ENCODE measurements around the gene HIVEP1. TPM values are rescaled to one million over a fixed set of nuclear protein-coding genes. Genes with fewer than 3 reads are reported as not detected.
A peak's percentile ranks its signal among the peaks of the same experiment; 100 is the strongest.

Gene HIVEP1
- total RNA-seq, 1 donor: 18.8 TPM

DNA sequence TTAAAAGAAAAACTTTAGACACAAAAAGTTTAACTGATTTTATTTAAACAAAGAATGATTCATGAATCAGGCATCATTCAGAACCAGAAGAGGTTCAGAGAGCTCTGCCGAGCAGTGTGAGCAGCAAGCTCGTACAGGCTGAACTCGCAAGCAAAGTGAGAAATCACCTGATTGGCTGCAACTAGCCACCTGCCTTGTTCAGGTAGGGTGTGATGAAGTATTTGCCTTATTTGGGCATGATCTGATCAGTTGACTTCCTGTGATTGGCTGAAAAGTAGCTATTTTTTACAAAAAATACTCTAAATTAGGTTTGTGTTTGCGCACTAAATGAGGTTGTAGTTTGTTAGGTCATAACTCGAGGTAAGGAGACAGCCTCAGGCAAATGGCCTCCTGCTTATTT, 80.7 kb downstream of the HIVEP1 start:
- Histone ChIP-seq H3K4me1 (ENCODE audit: insufficient read depth, low read length) (peaks cover 10% of the 10 kb centered on the region), H3K36me3 (ENCODE audit: insufficient read depth, low read length) (no peaks in the 10 kb centered on the region), H3K27ac (ENCODE audit: low read depth, low read length) (no peak overlapping the region), H3K27me3 (ENCODE audit: insufficient read depth, low read length) (no peaks in the 10 kb centered on the region), H3K4me3 (ENCODE audit: insufficient read depth, low read length) (no peak overlapping the region), H4K20me1 (ENCODE audit: insufficient read depth, low read length) (no peaks in the 10 kb centered on the region), H3K9me3 (ENCODE audit: low read depth, low read length) (no peaks in the 10 kb centered on the region), H3K4me2 (ENCODE audit: insufficient read depth, low read length) (no peak overlapping the region), H3K79me2 (ENCODE audit: insufficient read depth, low read length) (no peaks in the 10 kb centered on the region), H2AFZ (ENCODE audit: low read length) (no peak overlapping the region)
- no peak for DNase-seq (ENCODE audit: insufficient read length, low spot score, missing footprints)
- TF ChIP-seq, protein P1, sequence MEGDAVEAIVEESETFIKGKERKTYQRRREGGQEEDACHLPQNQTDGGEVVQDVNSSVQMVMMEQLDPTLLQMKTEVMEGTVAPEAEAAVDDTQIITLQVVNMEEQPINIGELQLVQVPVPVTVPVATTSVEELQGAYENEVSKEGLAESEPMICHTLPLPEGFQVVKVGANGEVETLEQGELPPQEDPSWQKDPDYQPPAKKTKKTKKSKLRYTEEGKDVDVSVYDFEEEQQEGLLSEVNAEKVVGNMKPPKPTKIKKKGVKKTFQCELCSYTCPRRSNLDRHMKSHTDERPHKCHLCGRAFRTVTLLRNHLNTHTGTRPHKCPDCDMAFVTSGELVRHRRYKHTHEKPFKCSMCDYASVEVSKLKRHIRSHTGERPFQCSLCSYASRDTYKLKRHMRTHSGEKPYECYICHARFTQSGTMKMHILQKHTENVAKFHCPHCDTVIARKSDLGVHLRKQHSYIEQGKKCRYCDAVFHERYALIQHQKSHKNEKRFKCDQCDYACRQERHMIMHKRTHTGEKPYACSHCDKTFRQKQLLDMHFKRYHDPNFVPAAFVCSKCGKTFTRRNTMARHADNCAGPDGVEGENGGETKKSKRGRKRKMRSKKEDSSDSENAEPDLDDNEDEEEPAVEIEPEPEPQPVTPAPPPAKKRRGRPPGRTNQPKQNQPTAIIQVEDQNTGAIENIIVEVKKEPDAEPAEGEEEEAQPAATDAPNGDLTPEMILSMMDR (IDR thresholded peaks at IDR 0.05; ENCODE audit: extremely low read depth, low read depth, low read length): no peak

DNA sequence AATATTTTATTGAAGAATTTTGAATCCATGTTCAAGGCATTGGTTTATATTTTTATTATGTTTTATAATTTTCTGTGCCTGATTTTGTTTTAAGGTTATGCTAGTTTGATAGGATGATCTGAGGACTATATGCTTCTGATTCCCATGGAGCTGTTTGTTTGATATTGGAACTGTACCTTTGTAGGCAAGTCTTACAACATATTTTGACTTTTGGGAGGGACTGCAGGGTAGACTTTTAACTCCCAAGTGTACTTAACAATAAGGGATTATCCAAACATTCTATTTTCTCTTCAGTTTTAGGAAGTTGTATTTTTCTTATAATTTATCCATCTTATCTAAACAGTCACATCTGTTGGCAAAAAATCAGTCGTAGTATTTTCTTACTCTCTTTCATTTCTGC, 82.6 kb downstream of the HIVEP1 start:
- Histone ChIP-seq H3K4me1 (ENCODE audit: insufficient read depth, low read length) (peaks cover 19% of the 10 kb centered on the region), H3K4me3 (ENCODE audit: insufficient read depth, low read length) (no peak overlapping the region), H4K20me1 (ENCODE audit: insufficient read depth, low read length) (no peaks in the 10 kb centered on the region), H3K36me3 (ENCODE audit: insufficient read depth, low read length) (no peaks in the 10 kb centered on the region), H3K9me3 (ENCODE audit: low read depth, low read length) (no peaks in the 10 kb centered on the region), H3K27ac (ENCODE audit: low read depth, low read length) (no peak overlapping the region), H3K79me2 (ENCODE audit: insufficient read depth, low read length) (no peaks in the 10 kb centered on the region), H3K4me2 (ENCODE audit: insufficient read depth, low read length) (no peak overlapping the region), H3K27me3 (ENCODE audit: insufficient read depth, low read length) (no peaks in the 10 kb centered on the region), H2AFZ (ENCODE audit: low read length) (no peak overlapping the region)
- TF ChIP-seq, protein P1 (IDR thresholded peaks at IDR 0.05; ENCODE audit: extremely low read depth, low read depth, low read length): no peak
- no peak for DNase-seq (ENCODE audit: insufficient read length, low spot score, missing footprints)

DNA sequence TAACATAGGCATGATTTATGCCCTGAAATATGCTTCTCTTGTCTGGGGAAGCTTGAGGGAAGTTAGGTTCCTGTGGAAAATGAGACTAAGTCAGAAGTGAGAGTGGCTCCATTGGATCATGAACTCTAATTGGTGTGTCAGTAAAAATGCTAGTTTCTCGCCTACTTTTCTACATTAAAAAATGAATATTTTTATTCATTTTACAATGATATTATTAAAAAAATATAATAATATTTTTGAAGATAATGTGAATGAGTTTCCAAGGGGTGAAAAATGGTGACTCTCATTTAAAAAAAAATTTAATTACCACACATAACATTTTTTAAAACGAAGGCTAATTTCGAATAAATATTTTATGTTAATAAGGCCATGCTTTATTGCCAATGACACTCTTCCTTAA, 84.2 kb downstream of the HIVEP1 start:
- no peak overlapping the region for H3K27ac ChIP-seq (ENCODE audit: low read depth, low read length)
- H3K79me2 ChIP-seq (ENCODE audit: insufficient read depth, low read length): no peaks in the 10 kb centered on the region
- no peaks in the 10 kb centered on the region for H4K20me1 ChIP-seq (ENCODE audit: insufficient read depth, low read length)
- H3K27me3 ChIP-seq (ENCODE audit: insufficient read depth, low read length): no peaks in the 10 kb centered on the region
- H2AFZ ChIP-seq (ENCODE audit: low read length): no peak overlapping the region
- no peak overlapping the region for H3K4me3 ChIP-seq (ENCODE audit: insufficient read depth, low read length)
- peaks cover 19% of the 10 kb centered on the region for H3K4me1 ChIP-seq (ENCODE audit: insufficient read depth, low read length)
- no peak for DNase-seq (ENCODE audit: insufficient read length, low spot score, missing footprints)
- TF ChIP-seq, protein P1 (IDR thresholded peaks at IDR 0.05; ENCODE audit: extremely low read depth, low read depth, low read length): no peak
- H3K36me3 ChIP-seq (ENCODE audit: insufficient read depth, low read length): no peaks in the 10 kb centered on the region
- no peak overlapping the region for H3K4me2 ChIP-seq (ENCODE audit: insufficient read depth, low read length)
- no peaks in the 10 kb centered on the region for H3K9me3 ChIP-seq (ENCODE audit: low read depth, low read length)

DNA sequence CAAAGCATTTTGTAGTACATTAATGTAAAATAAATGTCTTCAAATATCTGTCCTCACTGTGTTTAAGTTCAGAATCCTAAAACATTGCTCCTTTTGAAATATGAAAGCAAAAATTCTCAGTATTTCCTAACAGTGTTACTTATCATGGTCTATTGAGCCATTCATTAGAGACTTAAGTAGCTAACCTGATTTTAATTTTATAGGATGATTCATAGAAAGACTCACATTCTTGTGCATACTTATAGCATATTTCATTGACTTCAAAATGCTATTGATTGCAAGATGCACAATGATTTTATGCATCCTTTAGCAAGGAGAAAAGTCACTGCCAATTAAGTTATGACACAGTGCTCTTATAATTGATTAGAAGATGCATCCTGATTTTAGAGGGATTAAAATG, 85.7 kb downstream of the HIVEP1 start:
- no peak for DNase-seq (ENCODE audit: insufficient read length, low spot score, missing footprints)
- H3K27me3 ChIP-seq (ENCODE audit: insufficient read depth, low read length): no peaks in the 10 kb centered on the region
- H4K20me1 ChIP-seq (ENCODE audit: insufficient read depth, low read length): no peaks in the 10 kb centered on the region
- peaks cover 19% of the 10 kb centered on the region for H3K4me1 ChIP-seq (ENCODE audit: insufficient read depth, low read length)
- peak overlapping the region; percentile 2 for H3K4me2 ChIP-seq (ENCODE audit: insufficient read depth, low read length)
- H3K9me3 ChIP-seq (ENCODE audit: low read depth, low read length): no peaks in the 10 kb centered on the region
- no peaks in the 10 kb centered on the region for H3K79me2 ChIP-seq (ENCODE audit: insufficient read depth, low read length)
- no peak overlapping the region for H2AFZ ChIP-seq (ENCODE audit: low read length)
- TF ChIP-seq, protein P1 (IDR thresholded peaks at IDR 0.05; ENCODE audit: extremely low read depth, low read depth, low read length): no peak
- H3K36me3 ChIP-seq (ENCODE audit: insufficient read depth, low read length): no peaks in the 10 kb centered on the region
- H3K4me3 ChIP-seq (ENCODE audit: insufficient read depth, low read length): no peak overlapping the region
- no peak overlapping the region for H3K27ac ChIP-seq (ENCODE audit: low read depth, low read length)
